A673 (cell line): ENCODE results near the gene PNMA6E.

Source experiments
- EZH2 ChIP-seq: fragments of 200-600 bp; sonication (generic); IDR thresholded peaks from 2 replicates; pipeline ENCODE4 v1.6.1; 2017; ENCODE audit warnings: borderline replicate concordance, low read depth, mild to moderate bottlenecking, mixed read lengths, antibody characterized with exemption, low read length; ENCODE audit not compliant: poor library complexity, severe bottlenecking
- TF ChIP-seq, protein P1 (sequence below): fragments of 300-800, 200-600 bp; sonication (generic); conservative IDR thresholded peaks from 2 replicates; pipeline ENCODE4 v1.5.1; 2017; ENCODE audit warnings: low read depth, mild to moderate bottlenecking, antibody characterized with exemption, low read length, moderate library complexity, mixed read lengths

DNA sequence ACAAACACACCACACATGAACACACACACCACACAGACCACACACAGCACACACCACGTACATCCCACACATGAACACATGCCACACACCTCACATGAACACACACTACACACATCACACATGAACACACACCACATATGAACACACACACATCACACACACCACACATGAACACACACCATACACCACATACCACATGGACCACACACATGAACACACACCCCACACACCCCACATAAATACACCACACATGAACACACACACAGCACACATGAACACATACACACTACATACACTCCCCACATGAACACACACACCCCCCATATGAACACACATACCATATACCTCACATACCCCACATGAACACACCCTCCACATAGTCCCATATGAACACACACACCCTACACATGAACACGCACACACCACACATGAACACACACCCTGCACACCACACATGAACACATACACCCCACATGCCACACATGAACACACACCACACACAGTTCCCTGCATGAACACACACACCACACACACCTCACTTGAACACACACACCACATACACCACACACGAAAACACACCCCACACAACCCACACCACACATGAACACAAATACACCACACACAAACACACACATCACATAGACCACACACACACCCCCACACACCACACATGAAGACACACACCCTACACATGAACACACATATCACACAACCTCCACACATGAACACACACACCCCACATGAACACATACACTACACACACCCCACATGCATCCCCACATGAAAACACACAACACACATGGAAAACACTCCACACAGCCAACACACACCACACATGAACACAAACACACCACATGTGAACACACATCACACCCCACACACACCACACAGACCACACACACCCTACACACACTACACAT lies 18.3 kb downstream of the PNMA6E start:
- TF ChIP-seq, protein P1, sequence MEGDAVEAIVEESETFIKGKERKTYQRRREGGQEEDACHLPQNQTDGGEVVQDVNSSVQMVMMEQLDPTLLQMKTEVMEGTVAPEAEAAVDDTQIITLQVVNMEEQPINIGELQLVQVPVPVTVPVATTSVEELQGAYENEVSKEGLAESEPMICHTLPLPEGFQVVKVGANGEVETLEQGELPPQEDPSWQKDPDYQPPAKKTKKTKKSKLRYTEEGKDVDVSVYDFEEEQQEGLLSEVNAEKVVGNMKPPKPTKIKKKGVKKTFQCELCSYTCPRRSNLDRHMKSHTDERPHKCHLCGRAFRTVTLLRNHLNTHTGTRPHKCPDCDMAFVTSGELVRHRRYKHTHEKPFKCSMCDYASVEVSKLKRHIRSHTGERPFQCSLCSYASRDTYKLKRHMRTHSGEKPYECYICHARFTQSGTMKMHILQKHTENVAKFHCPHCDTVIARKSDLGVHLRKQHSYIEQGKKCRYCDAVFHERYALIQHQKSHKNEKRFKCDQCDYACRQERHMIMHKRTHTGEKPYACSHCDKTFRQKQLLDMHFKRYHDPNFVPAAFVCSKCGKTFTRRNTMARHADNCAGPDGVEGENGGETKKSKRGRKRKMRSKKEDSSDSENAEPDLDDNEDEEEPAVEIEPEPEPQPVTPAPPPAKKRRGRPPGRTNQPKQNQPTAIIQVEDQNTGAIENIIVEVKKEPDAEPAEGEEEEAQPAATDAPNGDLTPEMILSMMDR = no peak
- no peak for TF ChIP-seq EZH2
